Gastrocnemius medialis (tissue), 4 donors: ENCODE data around the gene CELF4.

ENCODE experiments used
- CTCF ChIP-seq, 5 experiments: fragments of 450-650 bp in 3 of 5; fragments of 200-600 bp in 2 of 5; sonication (generic) in 2 of 5; IDR thresholded peaks in 4 of 5; conservative IDR thresholded peaks in 1 of 5; 1 replicate in 4 of 5; 2 replicates in 1 of 5; pipeline ENCODE4 v1.5.1; 2016 to 2019; ENCODE audit warnings: antibody characterized with exemption in 5 of 5, mild to moderate bottlenecking in 3 of 5, moderate library complexity in 3 of 5
- POLR2A ChIP-seq, 2 donors: fragments of 450-650 bp; IDR thresholded peaks; one replicate each; pipeline ENCODE4 v1.6.1; 2017; ENCODE audit warnings: antibody characterized with exemption in 2 of 2, mild to moderate bottlenecking in 2 of 2, moderate library complexity in 2 of 2

- TF ChIP-seq CTCF (IDR thresholded peaks at IDR 0.05 in 4 of 5, conservative IDR thresholded peaks at IDR 0.05 in 1 of 5) (no peak), POLR2A (IDR thresholded peaks at IDR 0.05) (no peak)
Observed at GRCh38 chr18:37284260-37284659, 281.3 kb downstream of the CELF4 start.
